CD4-positive, alpha-beta T cell (primary cell): ENCODE results near the gene TMEM87B. TPM values are rescaled to one million over a fixed set of nuclear protein-coding genes. Genes with fewer than 3 reads are reported as not detected.
"Not testable (repeated sequence)": the region's sequence is repeated elsewhere in the genome, so short reads cannot be mapped to it uniquely, and the experiment has no call there.

Experiments used
- ATAC-seq: fragments of 200-7000 bp; cut with Tn5 transposase; one replicate; pipeline ENCODE4 v1.10.0; 2022; ENCODE audit warnings: mild to moderate bottlenecking; ENCODE audit not compliant: poor library complexity
- CTCF ChIA-PET: fragments of 350-600 bp; sonication (Branson Sonifier 250); formaldehyde crosslinking; loops from one replicate; lab custom pipeline; 2021; ENCODE audit warnings: antibody characterized with exemption, inconsistent platforms; lab: Charles Lee
- POLR2A ChIA-PET: fragments of 350-600 bp; sonication (Branson Sonifier 250); formaldehyde crosslinking; loops from one replicate; lab custom pipeline; 2021; ENCODE audit warnings: antibody characterized with exemption, inconsistent platforms; lab: Charles Lee
- DNase-seq, 14 experiments: peaks; one replicate each; pipeline ENCODE4 v3.0.0-alpha.2; 2013 to 2020; ENCODE audit warnings: mixed read lengths in 2 of 14
- H3K27ac ChIP-seq, 2 donors: one replicate each; pipeline versions ENCODE4 v1.5.1 to v1.7.0; 2013; ENCODE audit warnings: low read length in 2 of 2, low read depth in 1 of 2, mild to moderate bottlenecking in 1 of 2
- H3K27me3 ChIP-seq, 2 experiments: 1 replicate in 1 of 2; 2 replicates in 1 of 2; pipeline versions ENCODE4 v1.6.1 to v1.7.0; 2013; ENCODE audit warnings: low read length in 2 of 2, control low read depth in 1 of 2, mild to moderate bottlenecking in 1 of 2, moderate library complexity in 1 of 2; ENCODE audit not compliant: insufficient read depth in 2 of 2, control insufficient read depth in 1 of 2
- H3K36me3 ChIP-seq: one replicate; pipeline ENCODE4 v1.6.1; 2013; ENCODE audit warnings: low read length, control low read depth; ENCODE audit not compliant: insufficient read depth
- H3K4me1 ChIP-seq: one replicate; pipeline ENCODE4 v1.6.1; 2013; ENCODE audit warnings: low read length, control low read depth; ENCODE audit not compliant: insufficient read depth
- H3K4me3 ChIP-seq: one replicate; pipeline ENCODE4 v1.5.1; 2013; ENCODE audit warnings: mild to moderate bottlenecking, low read length, moderate library complexity
- H3K9me3 ChIP-seq, 2 experiments: 1 replicate in 1 of 2; 2 replicates in 1 of 2; pipeline versions ENCODE4 v1.6.1 to v1.7.0; 2013; ENCODE audit warnings: low read length in 2 of 2, mild to moderate bottlenecking in 2 of 2, control low read depth in 1 of 2, moderate library complexity in 1 of 2; ENCODE audit not compliant: control insufficient read depth in 1 of 2, insufficient read depth in 1 of 2
- H3K27ac Mint-ChIP-seq: one replicate; pipeline ENCODE4 v1.8.0; 2020; ENCODE audit warnings: mixed read lengths
- H3K27me3 Mint-ChIP-seq: one replicate; pipeline ENCODE4 v1.8.0; 2021; ENCODE audit warnings: mixed read lengths
- H3K36me3 Mint-ChIP-seq: one replicate; pipeline ENCODE4 v1.8.0; 2021; ENCODE audit warnings: low read depth, mixed read lengths
- H3K4me1 Mint-ChIP-seq: one replicate; pipeline ENCODE4 v1.8.0; 2021; ENCODE audit warnings: low read depth, mixed read lengths
- H3K4me3 Mint-ChIP-seq: one replicate; pipeline ENCODE4 v1.8.0; 2020; ENCODE audit warnings: mild to moderate bottlenecking, mixed read lengths
- H3K9me3 Mint-ChIP-seq: one replicate; pipeline ENCODE4 v1.8.0; 2020; ENCODE audit warnings: mixed read lengths
- intact Hi-C, 2 experiments: fragments of 100-400 bp; cut with DNase I in 1 of 2; cut with micrococcal nuclease in 1 of 2; formaldehyde crosslinking; loops; one replicate each; pipeline versions ENCODE4 v1.15.1 to v1.9.0; 2023 to 2025; cut with DNase I, micrococcal nuclease
- total RNA-seq, 174 experiments: library from RNA in 2 of 174; stranded (reverse) in 2 of 174; gene quantifications; one replicate each; pipeline ENCODE4 v1.2.3 and lab custom pipeline; 2021 to 2026
- TF ChIP-seq, protein P1 (sequence below): fragments of 200-600 bp; IDR thresholded peaks from one replicate; pipeline ENCODE4 v1.8.0; 2022; ENCODE audit warnings: antibody characterized with exemption, mild to moderate bottlenecking

The TMEM87B gene
- total RNA-seq, 2 experiments from 2014 or later, result 8.9 to 12.1 TPM

DNA sequence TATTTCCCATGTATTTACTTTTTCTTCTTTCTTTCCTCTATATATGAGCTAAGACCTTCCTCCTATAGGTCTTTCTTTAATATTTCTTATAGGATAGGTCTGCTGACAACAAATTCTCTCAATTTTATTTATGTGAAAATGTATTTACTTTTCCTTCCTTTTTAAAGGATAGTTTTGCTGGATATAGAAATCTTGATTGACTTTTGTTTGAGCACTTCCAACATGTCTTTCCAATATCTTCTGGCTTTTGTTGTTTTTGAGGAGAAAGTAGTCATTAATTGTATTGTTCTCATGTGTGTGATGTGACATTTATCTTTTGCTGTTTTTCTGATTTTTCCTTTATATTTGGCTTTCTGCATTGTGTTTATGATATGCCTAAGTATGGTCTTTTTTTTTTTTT, 54.2 kb downstream of the TMEM87B start:
- Mint-ChIP-seq H3K9me3 (peaks cover 4% of the 10 kb centered on the region), H3K4me3 (no peak overlapping the region), H3K27me3 (no peaks in the 10 kb centered on the region), H3K4me1 (no peaks in the 10 kb centered on the region), H3K27ac (no peak overlapping the region), H3K36me3 (peaks cover 89% of the 10 kb centered on the region)
- Histone ChIP-seq H3K36me3 (peaks cover 72% of the 10 kb centered on the region), H3K27ac (no peak overlapping the region), H3K9me3 (peaks cover 4 to 15% of the 10 kb centered on the region in 2 experiments), H3K4me3 (no peak overlapping the region), H3K4me1 (no peaks in the 10 kb centered on the region), H3K27me3 (no peaks in the 10 kb centered on the region)
- ATAC-seq, result no peak
- TF ChIP-seq, protein P1, sequence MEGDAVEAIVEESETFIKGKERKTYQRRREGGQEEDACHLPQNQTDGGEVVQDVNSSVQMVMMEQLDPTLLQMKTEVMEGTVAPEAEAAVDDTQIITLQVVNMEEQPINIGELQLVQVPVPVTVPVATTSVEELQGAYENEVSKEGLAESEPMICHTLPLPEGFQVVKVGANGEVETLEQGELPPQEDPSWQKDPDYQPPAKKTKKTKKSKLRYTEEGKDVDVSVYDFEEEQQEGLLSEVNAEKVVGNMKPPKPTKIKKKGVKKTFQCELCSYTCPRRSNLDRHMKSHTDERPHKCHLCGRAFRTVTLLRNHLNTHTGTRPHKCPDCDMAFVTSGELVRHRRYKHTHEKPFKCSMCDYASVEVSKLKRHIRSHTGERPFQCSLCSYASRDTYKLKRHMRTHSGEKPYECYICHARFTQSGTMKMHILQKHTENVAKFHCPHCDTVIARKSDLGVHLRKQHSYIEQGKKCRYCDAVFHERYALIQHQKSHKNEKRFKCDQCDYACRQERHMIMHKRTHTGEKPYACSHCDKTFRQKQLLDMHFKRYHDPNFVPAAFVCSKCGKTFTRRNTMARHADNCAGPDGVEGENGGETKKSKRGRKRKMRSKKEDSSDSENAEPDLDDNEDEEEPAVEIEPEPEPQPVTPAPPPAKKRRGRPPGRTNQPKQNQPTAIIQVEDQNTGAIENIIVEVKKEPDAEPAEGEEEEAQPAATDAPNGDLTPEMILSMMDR, result no peak
- intact Hi-C loops, result loop anchor here in 1 of 2 experiments (10.0 kb wide), 1 partner anchor 226 kb away; no protein-coding TSS in a partner anchor
- ChIA-PET POLR2A (interaction anchor here (0.6 kb wide), 1 partner anchor 20 kb away, joined by 3 read pairs; no protein-coding TSS in a partner anchor), CTCF (no interaction called here)
- no peak for DNase-seq

DNA sequence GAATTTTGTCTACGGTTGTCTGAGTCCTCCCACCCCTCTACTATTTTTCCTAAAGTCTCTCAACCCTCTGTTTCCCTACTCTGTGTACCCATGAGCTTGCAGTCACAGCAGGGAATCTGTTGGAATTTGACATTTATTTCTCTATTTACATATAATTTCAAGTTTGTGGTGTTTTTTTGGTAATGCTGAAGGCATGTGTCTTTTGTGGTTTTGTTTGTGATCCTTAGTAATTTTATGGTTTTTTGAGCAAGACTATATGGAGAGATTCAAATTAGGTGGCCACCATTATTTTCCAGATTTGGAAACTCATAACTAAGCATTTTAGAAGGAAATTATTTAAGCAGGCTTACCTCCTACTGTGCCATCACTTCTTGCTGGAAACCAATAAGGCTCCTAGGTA, 55.9 kb downstream of the TMEM87B start:
- TF ChIP-seq, protein P1, result no peak
- peaks cover 4 to 15% of the 10 kb centered on the region in 2 experiments for H3K9me3 ChIP-seq
- no peak overlapping the region for H3K27ac Mint-ChIP-seq
- ATAC-seq (no peak), DNase-seq (no peak)
- intact Hi-C loops, result no loop called here
- no peaks in the 10 kb centered on the region for H3K27me3 ChIP-seq
- H3K27ac ChIP-seq, result no peak overlapping the region
- H3K36me3 Mint-ChIP-seq, result peaks cover 80% of the 10 kb centered on the region
- peaks cover 4% of the 10 kb centered on the region for H3K9me3 Mint-ChIP-seq
- no peaks in the 10 kb centered on the region for H3K27me3 Mint-ChIP-seq
- ChIA-PET CTCF (no interaction called here), POLR2A (no interaction called here)
- no peaks in the 10 kb centered on the region for H3K4me1 Mint-ChIP-seq
- no peak overlapping the region for H3K4me3 Mint-ChIP-seq
- no peak overlapping the region for H3K4me3 ChIP-seq
- H3K36me3 ChIP-seq, result peaks cover 56% of the 10 kb centered on the region
- H3K4me1 ChIP-seq, result no peaks in the 10 kb centered on the region

DNA sequence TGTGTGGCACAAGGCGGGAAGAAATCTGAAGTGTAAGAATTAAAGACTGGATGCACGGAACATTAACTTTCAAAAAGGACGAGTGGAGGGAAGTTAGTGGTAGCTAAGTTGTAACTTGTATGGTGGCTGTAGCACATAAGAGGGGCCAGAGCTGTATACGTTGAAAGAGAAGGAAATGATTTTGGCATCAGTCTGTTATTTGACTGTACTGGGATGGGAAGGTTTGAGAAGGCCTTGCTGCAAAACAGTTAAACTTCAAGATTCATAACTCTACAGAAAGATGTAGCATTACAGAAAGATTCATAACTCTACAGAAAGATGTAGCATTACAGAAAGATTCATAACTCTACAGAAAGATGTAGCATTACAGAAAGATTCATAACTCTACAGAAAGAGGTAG, 58.3 kb downstream of the TMEM87B start:
- H3K27ac ChIP-seq, H3K27ac Mint-ChIP-seq, H3K4me1 Mint-ChIP-seq, DNase-seq, H3K27me3 ChIP-seq, H3K4me1 ChIP-seq, H3K4me3 ChIP-seq, H3K9me3 Mint-ChIP-seq, POLR2A ChIA-PET, ATAC-seq, CTCF ChIA-PET, intact Hi-C loops, H3K4me3 Mint-ChIP-seq, H3K27me3 Mint-ChIP-seq: not testable (repeated sequence)
- Histone ChIP-seq H3K36me3 (peaks cover 53% of the 10 kb centered on the region), H3K9me3 (peaks cover 4 to 12% of the 10 kb centered on the region in 2 experiments)
- peaks cover 78% of the 10 kb centered on the region for H3K36me3 Mint-ChIP-seq

DNA sequence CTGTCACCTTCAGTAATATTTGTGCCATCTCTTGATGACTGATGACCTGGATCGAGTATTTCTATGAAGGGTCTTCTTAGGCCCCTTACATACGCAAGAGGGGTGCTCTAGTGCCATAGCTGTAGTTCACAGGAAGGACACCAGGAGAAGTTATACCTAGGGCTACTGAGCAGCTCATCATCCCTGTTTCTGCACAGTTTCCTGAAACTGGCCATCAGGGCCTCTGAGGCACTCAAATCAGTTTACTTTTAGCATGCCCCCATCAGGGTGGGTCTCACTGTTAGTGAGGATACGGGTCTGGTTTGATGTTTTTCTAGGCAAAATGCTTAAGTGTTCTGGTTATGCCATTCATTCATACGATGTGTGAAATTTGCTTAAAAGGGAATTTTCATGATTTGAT, 63.1 kb downstream of the TMEM87B start:
- Mint-ChIP-seq H3K27ac (no peak overlapping the region), H3K36me3 (peaks cover 38% of the 10 kb centered on the region), H3K4me3 (no peak overlapping the region), H3K9me3 (no peaks in the 10 kb centered on the region), H3K4me1 (no peaks in the 10 kb centered on the region), H3K27me3 (no peaks in the 10 kb centered on the region)
- H3K27me3 ChIP-seq, result no peaks in the 10 kb centered on the region
- no peaks in the 10 kb centered on the region for H3K4me1 ChIP-seq
- no peak for DNase-seq
- H3K4me3 ChIP-seq, result no peak overlapping the region
- no peaks in the 10 kb centered on the region for H3K9me3 ChIP-seq
- intact Hi-C loops, result no loop called here
- ATAC-seq, result no peak
- POLR2A ChIA-PET, result no interaction called here
- TF ChIP-seq, protein P1, result no peak
- H3K27ac ChIP-seq, result no peak overlapping the region
- peaks cover 14% of the 10 kb centered on the region for H3K36me3 ChIP-seq
- CTCF ChIA-PET, result interaction anchor here (2.1 kb wide), 1 partner anchor 136 kb away, joined by 5 read pairs; the partner anchor contains the start of gene ZC3H8
